GM18873 (cell line): ENCODE measurements around the gene CNN3.

Source experiments
- ATAC-seq: cut with Tn5 transposase; IDR thresholded peaks from one replicate; pipeline ENCODE4 v1.9.1; 2021; ENCODE audit warnings: mild to moderate bottlenecking, moderate library complexity, moderate number of reproducible peaks; ENCODE audit not compliant: unreplicated experiment, low FRiP score

Gene CNN3

GRCh38 chr1:94894630-94895029 is 32.3 kb downstream of the CNN3 start:
- no peak for ATAC-seq

DNA sequence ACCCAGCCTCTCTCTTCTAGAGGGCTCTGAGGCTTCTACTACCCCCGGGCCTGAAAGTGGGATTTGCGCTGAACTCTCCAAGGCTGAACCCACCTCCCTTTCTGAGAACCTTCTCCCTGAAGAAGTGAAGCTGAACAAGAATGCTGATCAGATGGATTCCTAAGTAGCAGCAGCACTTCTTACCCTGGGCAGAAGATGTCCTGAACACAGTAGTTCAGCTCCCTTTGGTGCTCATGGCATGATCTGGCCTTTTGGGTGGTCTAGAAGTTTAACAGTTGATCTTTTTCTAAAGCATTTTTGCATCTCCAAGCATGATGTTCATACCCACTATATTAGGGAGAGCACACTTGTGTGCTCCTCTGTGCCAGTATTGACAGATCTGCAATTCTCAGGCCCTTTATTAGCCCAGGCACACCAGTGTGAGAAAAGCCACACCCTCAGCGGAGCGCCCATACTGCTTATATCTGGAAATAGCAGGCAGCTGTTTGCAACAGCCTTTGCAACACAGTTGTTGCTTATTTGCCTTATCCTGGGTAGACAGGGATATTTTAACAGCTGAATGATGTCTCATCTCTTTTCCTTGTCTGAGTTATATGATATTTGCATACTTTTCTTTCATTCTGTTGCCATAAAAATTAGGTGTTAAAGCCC is 34.2 kb downstream of the CNN3 start:
- ATAC-seq = no peak

DNA sequence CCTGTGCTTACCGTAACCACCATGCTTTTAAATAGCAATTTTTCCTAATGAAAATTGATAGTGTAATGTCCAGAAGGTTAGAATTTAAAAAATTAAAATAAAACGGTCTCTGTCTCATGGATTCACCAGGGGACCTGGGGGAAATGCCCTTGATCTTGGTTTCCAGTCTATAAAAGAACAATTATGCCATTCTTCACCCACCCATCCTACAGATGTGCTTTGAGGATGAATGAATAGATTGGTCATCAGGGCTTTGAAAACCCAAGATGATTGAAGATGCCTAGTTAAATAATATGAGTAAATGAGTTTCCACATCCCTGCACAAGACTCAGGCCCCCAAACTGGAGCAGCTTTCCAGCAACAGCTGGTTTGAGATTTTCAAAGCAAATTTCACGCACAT is 38.7 kb downstream of the CNN3 start:
- no peak for ATAC-seq

DNA sequence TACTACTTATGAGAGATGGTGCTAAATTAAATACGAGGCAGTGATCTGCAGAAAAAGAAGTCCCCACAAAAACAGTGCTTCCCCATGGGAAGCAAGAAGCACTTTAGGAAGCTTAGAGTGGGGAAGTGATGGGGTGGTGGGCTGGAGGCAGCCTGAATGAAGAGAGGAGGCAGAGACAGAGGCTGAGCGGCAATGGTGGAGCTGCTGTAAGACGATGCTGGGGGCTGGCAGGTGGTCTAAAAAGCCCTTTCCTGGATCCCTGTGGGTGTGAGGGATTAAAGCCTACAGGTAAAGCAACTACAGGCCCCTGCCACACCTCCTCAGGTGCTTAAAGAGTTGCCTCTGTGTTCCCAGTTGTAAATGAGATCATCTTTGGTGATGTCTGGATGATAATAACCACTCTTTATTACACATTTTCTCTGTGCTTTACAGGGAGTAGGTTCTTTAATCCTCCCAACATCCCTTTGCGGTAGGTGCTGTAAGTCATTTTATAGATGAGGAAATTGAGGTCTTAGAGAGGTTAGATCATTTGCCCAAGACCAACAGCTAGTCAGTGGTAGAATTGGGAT is 39.2 kb downstream of the CNN3 start:
- no peak for ATAC-seq

GRCh38 chr1:94887106-94887505 is 39.8 kb downstream of the CNN3 start:
- no peak for ATAC-seq

DNA sequence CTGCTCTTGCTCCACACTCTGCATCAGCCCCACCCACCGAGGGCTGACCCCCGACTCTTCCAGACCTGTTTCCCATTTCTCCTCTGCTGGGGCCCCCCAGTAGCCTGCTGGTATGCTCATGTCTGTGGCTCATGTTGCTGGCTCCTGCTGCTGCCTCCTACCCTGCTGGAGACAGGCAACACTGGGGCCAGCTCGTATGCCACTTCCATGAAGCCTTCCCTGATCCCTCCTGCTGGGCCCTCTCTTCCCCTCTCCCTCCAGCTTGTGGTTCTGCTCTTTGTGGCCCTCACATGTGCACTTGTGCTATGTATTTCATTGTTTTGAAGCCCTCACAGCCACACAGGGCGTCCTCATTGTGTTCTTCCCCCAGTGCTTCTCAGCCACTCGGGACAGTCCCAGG is 40.5 kb downstream of the CNN3 start:
- no peak for ATAC-seq

DNA sequence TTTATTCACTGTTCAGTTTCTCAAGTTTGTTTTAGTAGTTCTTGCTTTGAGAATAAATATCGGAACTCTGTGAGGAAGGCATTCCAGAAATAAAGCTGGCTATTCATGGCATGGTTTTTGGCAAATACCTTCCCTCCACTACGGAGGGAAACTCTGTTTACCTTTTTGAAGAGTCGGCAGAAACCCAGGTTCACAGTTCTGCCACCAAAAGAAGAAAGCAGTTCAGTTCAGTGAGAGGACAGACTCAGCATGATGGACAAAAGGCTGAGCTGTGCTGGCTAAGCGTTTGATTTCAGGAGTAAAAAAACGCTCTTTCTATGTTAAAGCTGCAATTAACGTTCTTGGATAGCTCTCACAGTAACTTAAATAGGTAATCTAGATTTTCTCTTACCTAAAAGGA is 42.4 kb downstream of the CNN3 start:
- ATAC-seq = no peak

DNA sequence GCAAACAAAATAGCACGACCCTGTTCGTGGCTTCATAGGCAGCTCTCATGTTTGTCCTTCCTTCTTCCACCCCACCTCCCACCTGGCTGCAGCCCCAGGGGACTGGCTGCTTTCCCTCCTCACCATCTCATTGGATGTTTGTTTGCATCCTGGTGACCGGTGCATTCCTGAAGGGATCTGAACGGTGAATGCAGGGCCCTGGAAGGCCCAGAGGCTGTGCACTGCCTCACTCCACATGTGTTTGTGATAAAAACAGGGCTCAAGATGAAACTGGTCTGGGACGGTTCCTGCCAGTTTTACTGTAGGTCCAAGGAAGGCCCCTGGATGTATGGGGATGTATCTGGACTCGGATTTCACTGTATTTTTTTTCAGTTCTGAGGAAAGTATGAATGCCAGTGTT is 42.8 kb downstream of the CNN3 start:
- ATAC-seq = no peak

DNA sequence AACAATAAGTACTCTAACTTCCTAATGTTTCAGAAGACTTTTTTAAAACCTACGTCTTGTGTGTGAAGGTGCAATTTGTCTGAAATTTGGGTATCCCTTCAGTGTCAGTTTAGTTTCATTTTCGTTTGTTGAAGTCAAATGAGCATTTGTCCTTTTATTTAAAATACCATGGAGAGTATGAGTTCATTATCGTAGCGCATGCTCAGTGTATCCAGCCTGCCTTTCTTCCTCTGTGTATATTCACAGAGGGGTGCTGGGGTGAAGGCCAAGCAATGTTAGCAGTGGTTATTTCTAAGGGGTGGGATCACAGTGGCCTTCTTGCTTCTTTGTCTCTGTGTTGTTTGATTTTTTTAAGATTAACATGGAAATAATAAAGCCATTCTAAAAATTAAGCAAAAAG is 43.2 kb downstream of the CNN3 start:
- no peak for ATAC-seq

- no peak for ATAC-seq
Measured at GRCh38 chr1:94878329-94878728, 48.6 kb downstream of the CNN3 start.

- no peak for ATAC-seq
Measured at GRCh38 chr1:94876362-94876761, 50.5 kb downstream of the CNN3 start.

GRCh38 chr1:94875794-94876193 is 51.1 kb downstream of the CNN3 start:
- no peak for ATAC-seq

- no peak for ATAC-seq
Measured at GRCh38 chr1:94874423-94874822, 52.5 kb downstream of the CNN3 start.

DNA sequence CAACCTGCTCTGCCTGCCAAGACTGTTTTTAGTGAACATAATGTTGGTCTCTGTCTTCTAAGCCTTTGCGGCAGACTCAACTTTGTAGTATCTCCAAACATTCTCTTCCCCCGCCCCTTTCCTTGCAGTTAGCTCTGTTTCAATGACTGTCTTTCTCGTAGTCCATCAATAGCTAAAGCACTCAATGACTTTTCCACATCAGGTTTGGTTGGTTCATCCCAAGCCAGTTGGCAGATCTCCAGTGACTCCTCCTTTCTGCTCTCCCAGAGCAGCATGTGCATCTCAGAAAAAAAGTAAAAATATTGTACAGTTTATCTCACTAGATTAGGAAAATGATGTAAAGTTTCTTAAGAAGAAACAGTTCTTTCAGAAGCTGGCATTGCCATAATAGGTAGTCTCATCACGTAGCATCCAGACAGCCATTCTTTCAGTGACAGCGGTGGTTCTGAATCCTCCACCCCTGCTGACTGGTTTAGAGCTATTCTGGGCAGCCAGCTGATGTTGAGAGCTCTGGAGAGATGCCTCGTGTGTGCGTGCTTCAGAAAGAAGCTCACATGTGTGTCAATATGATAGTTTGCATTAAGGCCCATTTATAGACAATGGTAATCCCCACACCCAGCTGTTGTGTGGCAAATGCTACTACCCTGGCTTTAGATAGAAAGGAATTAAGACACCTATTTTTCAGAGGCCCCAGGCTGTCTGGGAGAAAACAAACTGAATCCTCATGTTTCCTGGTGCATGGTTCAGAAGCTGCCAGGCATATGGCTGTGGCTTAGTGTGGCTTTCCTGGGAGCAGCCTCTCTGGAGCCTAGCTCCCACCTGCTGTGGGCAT is 53.2 kb downstream of the CNN3 start:
- ATAC-seq = no peak

DNA sequence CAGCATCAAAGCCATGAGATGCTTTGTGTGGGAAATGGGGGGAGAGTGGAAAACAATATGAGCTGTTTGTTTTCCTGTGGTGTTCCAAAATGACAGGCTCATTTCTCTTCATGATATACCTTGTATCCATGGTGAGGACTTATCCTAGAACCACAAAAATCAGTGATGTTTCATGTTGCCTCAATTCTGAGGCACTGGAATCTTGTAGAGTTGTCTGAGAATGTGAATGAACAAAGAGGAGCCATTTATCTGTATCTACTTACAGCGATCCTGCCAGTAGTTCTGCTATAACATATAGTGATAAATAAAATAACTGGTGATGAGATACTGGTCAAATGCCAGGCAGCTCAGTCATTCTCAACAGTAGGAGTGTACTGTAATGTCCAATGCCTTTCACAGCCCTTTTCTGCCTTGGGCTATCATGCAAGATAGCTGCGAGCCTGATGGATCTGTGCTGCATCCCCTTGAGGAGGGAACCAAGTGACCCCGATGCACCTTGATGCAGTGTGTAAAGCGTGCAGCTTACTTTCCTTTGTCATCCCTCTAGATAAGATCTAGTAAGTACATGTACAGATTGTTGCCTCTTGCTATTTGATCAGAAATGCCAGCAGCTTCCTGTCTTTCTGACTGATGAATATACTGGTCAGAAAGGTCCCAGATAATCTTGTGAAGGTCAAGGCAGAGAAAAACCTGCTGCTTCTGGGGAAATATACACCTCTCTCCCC is 54.0 kb downstream of the CNN3 start:
- no peak for ATAC-seq

DNA sequence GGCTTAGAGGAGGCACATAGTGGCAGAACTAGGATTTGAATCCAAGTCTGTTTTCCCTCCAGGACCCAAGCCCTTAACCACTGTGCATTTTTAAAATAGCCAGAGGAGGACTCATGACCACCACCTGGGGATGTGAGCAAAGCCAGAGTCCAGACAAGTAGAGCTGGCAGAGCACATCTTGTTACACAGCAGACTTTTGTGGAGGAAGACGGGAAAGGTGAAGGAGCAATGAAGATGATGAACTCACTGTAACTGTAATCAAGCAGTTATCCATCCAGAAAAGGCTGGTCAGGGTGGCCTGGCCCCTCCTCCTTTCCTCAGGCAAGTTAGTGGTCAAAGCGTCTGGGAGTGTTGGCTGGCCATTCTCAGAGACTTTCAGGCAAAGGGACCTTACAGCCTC is 55.9 kb downstream of the CNN3 start:
- ATAC-seq = no peak

- no peak for ATAC-seq
Measured at GRCh38 chr1:94866164-94866807, 60.6 kb downstream of the CNN3 start.

DNA sequence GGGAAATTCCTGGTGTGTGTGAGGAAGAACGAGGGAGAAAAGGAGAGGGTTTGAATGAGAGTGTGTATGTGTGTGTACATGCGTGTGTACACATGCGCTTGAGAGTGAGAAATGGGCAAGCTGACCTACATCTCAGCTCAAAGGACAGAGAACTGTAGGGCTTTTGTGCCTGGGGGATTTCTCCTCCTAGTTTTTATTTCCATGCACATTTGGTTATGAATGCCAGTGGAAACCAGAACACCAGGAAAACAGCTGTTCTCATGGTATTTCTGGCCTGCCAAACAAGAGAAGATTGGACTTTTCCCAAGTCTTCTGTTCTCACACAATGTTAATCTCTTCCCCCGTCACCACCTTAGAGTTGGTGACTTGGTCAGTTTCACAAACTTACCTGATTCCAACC is 61.5 kb downstream of the CNN3 start:
- no peak for ATAC-seq

GRCh38 chr1:94864821-94865220 is 62.1 kb downstream of the CNN3 start:
- no peak for ATAC-seq

DNA sequence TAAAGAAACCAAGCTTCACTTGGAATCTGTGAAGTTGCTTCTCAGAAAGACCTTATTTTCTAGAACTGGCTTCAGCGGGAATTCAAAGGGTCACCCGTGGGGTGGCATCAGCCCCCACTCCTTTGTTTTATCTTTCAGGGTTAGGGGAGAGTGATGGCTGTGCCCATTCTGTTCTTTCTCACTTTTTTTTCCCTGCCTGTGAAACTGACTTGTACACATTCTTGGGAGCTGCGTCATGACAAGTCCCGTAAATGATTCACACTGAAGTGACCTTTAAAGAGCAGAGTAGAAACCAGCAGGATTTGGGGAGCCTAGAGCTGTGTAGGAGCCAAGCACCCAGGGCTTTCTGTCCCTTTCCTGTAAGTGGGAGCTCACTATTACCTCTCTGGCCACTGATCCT is 63.0 kb downstream of the CNN3 start:
- no peak for ATAC-seq
